NCI-H510A treated with DMSO at 0.1 percent for 48 hours (cell line): ENCODE measurements around the gene SPOUT1.

Experiments used
- DNase-seq: peaks from one replicate; lab custom pipeline; 2025; lab: John Stamatoyannopoulos, UW

SPOUT1 gene

DNA sequence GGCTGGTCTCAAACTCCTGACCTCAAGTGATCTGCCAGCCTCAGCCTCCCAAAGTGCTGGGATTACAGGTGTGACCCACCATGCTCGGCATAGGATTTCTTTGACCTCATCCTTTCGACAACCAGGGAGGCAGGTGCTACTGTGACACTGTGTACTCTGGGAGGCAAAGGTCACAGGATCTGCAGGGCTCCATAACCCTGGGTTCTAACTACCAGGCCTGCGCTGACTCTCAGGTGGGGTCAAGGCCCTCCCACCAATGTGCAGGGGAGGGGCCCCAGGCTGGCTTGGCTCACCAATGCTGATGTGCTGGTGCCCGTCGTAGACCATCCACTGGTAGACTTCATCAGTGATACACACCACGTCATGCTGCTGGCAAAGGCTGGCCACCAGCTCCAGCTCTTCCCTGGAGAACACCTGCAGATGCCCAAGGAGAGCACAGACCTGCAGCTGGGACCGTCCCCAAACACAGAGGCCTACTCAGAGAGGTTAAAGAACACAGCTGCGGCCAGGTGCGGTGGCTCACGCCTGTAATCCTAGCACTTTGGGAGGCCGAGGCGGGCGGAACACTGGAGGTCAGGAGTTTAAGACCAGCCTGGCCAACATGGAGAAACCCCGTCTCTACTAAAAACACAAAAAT lies 7.0 kb upstream of the SPOUT1 start:
- DNase-seq: no peak

DNA sequence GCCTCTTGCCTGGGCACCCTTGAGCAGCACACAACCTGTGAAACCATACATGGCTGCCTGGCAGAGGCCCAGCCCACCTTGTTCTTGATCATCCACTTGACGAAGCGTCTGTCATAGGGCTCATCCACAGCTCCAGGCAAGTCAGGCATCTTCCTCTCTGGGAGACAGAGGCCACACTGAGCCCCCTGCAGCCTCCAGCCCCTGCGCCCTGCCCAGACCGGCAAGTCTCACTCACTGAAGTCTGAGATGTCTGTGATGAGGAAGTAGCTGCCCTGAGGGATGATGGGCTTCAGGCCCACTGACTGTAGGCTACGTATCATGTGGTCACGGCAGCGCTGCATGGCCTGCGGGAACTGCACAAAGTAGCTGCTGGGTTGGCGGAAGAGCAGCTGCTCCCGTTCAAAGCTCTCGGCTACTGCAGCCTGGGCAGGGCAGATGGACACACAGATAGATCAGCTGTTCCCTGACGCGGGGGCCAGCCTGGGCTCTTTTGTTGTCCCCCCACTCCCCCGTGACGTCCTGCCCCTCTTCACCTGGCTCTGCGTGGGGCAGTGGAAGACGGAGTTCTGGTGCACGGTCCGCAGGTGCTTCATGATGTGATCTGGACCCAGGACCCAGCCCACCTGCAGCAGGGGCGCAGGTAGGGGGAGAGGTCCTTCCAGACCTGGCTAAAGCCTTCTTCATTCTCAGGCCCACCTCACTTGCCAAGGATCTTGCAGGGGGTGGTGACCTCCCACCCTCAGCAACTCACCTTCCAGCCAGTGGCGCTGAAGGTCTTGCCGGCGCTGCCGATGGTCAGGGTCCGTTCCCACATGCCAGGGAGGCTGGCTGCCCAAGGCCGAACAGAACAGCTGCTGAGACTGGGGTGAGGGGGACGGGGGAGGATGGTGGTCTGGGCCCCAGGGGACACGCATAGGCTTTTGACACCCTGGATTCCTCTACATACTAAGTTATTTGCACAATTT lies 5.9 kb upstream of the SPOUT1 start:
- DNase-seq: no peak

DNA sequence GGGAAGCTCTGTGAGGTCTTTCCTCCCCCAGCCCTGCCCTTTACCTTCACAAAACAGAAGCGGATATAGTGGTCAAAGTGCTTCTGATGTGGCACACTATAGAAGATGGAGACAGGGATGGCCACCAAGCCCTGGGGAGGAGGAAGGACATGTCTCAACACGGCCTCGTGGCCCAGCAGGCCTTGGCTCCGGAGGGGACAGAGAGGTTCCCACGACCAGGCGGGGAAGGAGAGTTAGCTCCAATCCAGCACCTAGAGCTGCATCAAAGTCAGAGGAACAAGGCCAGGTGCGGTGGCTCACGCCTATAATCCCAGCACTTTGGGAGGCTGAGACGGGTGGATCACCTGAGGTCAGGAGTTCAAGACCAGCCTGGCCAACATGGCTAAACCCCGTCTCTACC lies 4.1 kb upstream of the SPOUT1 start:
- no peak for DNase-seq

DNA sequence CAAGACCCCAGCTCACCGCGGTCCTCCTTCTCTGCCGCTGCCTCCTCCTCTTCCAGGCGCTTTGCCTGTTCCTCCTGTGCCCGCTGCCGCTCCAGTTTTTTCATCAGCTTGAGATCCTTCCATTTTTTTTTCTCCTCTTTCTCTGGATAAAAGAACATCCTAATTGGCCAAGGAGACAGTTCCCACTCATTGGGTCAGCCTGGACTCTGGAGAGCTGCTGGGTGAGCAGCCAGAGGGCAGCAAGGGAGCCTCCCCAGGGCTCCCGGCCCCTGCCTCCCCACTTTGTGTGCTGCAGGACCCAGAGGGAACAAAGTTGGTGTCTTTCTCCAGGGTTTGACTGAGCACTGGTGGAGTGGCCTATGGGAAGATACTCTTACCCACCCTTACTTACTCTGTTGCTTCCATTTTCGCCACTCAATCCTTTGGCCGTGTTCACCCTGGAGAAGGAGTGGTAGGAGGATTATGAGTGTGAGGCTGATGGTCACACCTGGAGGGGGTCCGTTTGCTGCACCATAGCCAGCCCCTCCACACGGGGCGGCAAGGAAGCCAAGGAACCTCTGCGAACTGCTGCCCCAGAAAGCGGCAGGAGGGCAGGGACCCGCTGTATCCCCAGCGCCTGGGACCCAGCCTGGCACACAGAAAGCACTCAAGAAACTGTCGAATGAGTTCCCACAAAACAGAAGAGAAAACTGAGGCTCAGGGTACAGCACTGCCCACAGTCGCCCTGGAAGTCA lies 708 bp downstream of the SPOUT1 start:
- no peak for DNase-seq

DNA sequence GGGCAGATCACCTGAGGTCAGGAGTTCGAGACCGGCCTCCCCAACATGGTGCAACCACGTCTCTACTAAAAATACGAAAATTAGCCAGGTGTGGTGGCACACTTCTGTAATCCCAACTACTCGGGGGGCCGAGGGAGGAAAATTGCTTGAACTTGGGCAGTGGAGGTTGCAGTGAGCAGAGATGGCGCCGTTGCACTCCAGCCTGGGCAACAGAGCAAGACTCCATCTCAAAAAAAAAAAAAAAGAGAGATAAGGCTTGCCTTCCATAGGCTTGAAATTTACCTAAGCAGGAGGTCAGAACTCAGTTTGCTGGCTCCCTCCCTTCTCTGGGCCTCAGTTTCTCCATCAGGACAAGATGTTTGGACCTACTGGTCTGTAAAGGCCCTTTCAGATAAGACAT lies 1.3 kb downstream of the SPOUT1 start:
- DNase-seq: no peak

DNA sequence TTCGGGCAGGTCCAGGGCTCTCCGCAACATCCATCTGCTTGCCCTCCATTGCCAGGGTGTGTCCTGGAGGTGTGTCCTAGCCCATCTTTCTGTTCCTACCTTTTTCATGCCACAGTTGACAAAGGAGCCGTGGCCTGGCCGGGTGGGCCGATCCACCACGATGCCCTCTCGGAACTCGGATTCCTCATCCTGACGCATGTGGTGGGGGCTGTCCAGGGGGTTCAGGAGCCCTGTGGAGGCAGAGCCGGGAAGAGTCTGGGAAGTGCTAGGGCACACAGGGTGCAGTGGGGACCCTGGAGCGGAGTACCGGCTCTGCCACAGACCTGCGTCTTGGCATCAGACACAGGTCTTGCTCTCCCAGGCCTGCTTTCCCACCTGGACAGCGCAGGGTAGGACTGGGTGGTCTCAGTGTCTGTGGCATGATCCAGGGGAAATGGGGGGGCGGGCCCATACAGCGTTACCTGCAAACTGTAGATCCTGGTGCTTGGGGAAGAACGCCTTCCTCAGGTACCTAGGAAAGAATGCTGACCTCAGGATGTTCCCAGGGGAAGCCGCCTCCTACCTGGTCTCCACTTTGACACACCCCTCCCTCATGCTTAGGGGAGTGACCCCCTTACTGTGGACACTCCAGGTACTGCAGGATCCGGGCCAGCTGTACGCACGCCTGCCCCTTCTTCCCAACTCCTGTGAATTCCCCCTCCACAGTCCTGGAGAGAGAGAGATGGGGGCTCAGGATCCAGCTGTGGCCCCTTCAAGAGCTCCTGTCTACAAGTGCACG lies 3.5 kb downstream of the SPOUT1 start:
- no peak for DNase-seq

DNA sequence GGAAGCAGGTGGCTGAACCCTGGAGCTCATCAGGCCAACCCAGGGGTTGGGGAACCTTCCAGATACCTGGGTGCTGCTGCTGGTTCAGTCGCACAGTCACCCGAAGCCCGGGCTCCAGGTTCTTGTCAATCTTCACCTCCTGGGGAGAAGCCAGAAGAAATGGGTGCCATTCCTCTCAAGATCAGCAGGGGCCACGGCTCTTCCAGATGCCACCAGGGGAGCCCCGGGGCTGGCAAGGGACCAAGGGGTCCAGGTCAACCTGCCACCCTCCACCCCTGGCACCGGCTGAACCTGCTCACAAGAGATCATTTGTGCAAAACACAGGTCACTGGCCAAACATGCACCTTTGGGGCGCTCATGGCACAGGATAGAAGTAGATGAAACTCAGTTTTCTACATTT lies 4.7 kb downstream of the SPOUT1 start:
- DNase-seq: no peak

DNA sequence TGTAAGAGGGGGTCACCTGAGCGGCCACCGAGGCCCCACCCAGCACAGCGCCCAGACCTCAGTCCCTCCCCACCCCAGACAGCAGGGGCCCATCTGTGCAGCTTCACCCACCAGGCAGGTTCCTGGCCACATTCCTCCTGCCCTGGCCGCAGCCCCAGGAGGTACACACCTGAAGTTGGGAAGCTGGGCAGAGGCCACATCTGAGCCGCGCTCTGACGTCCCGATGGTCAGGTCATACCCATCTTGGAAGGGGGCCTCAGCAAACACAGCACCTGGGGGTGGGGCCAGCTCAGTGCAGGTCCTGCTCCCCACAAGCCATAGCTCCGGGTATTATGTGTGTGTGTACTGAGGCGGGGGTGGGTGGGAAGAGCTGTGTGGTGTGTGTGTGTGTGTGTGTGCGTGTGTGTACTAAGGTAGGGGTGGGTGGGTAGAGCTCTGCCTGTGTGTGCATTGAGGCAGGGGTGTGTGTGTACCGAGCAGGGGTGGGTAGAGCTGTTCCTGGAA lies 5.6 kb downstream of the SPOUT1 start:
- no peak for DNase-seq

DNA sequence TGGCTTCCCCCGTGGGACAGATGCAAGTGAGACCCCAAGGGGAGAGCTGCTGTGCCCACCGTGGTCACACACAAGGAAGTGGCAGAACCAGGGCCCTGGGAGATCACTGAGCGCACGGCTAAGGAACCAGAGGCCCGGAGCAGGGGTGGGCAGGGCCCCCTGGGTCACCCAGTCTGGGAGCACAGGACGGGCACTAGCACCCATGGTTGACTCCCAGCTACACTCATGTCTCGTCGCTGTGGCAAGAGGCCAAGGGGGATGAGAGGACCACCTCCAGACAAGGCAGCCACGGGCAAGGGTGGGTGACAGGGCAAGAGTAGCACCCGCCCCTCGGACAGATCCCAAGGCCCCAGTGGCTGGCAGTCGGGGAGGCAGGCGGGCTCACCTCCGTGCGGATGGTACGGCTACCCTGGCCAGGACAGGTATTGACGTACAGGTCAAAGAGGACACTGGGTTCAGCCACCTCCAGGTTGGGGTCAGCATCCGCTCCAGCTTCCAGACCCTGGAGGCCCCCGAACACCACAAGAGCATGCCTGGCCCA lies 6.2 kb downstream of the SPOUT1 start:
- no peak for DNase-seq

DNA sequence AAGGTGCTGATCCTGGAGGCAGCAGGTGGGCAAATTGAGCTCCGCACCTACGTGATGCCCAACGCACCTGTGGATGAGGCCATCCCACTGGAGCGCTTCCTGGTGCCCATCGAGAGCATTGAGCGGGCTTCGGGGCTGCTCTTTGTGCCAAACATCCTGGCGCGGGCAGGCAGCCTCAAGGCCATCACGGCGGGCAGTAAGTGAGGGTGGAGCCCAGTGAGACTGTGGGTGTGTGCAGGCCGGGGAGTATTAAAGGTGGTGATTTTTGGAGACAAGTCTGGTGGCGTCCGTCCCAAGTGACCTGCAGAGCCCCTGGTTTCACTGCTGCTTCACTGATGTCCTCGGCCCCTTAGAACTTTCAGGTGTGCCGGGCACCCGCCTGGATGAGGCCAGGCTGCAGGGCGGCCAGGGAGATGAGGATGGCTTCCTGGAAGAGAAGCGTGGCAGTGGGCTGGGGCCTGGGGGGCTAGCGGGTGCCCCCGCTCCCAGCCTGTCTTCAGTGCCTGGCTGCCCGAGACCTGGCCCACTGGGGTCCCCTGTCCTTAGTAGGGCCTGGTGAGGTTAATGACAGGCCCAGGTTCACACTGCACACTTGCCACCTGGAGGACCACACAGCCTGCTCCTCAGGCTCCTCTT lies 7.1 kb downstream of the SPOUT1 start:
- DNase-seq: no peak

DNA sequence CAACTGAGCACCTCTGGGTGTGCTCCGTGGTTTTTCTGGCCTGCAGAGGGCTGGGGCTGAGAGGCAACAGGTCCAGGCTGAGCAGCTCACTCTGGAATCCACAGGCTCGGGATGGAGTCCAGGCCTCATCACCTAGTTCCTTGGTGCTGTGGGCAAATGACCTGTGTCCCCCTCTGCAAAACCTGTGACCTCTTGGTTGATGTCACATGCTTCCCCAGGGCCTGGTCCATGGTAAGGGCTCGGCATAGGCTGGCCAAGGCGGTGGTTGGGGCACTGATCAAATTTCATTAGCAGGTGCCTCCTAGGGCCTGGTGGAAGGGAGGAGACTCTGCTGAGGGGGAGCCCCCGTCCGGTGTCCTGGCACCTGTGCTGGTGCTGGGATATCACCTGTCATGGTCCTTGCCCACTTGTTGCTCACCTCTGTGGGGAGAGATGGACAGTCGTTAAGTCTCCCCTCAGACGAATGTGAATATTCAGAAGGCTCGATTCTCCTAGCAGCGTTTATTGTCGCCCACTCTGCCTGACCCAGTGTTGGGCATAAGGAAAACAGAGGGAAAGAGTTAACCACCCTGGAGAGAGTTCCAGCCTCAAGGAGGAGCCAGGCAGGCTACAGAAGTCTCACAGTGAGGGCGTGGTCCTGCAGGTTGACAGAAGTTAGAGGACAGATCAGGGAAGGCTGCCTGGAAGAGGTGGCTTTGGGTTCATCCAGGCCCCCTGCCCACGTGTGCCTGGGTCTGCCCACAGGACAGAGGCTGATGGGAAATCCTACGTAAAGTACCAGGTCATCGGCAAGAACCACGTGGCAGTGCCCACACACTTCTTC lies 7.8 kb downstream of the SPOUT1 start:
- no peak for DNase-seq

DNA sequence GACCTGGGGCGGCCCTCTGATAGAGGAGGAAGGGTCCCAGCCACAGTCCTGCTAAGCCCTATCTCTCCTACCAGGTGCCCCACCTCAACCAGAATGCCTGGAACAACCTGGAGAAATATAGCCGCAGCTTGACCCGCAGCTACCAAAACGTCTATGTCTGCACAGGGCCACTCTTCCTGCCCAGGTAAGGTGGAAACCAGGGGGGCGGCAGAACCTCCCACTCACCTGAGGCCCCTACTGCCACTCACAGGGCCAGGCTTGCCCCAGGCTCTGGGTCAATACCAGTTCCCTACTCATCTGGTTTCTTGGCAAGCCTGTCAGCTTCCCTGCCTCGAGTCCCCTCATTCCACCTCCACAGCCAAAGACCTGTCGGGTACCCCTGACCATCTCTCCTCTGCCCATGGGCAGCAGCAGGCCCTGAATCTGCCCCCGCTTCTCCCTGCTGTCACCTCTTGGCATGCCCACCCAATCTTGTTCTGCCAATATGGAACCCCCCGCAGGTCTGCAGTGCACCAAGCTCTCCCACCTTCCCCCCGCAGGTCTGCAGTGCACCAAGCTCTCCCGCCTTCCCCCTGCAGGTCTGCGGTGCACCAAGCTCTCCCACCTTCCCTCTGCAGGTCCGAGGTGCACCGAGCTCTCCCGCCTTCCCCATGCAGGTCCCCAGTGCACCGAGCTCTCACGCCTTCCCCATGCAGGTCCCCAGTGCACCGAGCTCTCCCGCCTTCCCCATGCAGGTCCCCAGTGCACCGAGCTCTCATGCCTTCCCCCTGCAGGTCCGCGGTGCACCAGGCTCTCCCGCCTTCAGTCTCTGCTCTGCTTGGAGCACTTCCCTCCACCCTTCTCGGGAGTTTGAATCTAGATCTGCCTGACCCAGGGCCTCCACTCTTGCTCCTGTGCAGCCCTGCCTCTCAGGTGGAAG lies 8.7 kb downstream of the SPOUT1 start:
- DNase-seq: no peak

DNA sequence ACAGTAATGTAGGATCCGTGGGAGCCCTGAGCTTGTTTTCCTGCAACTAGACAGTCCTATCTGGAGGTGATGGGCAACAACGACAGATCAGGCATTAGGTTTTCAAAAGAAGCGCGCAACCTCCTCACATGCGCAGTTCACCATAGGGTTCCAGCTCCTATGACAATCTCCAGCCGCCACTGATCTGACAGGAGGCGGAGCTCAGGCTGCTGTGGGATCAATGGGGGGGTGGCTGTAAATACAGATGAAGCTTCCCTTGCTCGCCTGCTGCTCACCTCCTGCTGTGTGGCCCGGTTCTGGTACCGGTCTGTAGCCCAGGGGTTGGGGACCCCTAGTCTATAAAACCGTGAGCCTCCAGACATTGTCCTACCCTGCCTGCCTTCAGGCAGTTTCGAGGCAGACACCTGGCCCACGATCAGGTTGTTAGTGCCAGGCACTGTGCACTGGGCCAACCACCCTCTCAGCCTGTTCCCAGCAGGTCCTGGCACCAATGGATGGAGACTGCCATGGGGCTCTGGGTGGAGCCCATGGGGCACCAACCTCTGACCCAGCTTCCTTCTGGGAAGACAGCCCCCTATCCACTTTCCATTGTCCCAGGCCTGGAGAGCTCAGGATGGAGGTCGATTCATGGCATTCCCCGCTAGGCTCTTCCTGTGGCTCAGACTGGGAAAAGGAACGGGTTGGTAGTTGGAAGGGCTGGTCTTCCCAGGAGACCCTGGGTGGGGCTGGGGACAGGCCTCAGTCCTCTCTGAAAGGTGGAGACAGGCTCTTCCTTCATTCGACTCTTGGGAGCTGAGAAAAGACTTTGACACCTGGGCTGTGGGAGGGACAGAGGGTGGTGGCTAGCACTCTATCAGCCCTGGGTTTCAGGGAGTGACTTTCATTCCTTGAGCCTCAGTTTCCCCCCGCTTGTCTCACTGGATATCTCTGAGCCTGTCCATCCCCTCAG lies 9.6 kb downstream of the SPOUT1 start:
- DNase-seq: peak; percentile 79

DNA sequence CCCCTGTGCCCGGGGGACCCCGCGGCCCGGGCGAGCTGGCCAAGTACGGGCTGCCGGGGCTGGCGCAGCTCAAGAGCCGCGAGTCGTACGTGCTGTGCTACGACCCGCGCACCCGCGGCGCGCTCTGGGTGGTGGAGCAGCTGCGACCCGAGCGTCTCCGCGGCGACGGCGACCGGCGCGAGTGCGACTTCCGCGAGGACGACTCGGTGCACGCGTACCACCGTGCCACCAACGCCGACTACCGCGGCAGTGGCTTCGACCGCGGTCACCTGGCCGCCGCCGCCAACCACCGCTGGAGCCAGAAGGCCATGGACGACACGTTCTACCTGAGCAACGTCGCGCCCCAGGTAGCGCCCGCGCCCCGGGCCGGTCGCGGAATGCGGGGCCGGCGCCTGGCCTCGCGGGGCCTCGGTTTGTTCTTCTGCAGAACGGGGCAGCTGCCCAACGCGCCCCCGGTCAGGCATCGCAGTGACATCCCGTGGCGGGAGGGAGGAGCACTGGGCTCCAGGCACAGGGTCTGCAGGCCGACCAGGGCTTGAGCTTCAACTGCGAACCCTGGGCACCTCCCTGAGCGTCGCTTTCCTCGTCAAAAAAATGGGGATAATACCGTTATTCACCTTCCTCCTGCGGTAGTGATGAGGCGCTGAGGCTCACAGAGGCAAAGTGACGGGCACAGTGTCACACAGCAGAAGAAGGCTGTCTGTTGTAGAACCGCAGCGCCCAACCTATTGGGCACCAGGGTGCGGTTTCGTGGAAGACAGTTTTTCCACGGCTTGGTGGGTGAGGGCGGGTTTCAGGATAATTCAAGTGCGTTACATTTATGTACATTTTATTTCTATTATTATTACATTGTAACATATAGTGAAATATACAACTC lies 10.5 kb downstream of the SPOUT1 start:
- no peak for DNase-seq

DNA sequence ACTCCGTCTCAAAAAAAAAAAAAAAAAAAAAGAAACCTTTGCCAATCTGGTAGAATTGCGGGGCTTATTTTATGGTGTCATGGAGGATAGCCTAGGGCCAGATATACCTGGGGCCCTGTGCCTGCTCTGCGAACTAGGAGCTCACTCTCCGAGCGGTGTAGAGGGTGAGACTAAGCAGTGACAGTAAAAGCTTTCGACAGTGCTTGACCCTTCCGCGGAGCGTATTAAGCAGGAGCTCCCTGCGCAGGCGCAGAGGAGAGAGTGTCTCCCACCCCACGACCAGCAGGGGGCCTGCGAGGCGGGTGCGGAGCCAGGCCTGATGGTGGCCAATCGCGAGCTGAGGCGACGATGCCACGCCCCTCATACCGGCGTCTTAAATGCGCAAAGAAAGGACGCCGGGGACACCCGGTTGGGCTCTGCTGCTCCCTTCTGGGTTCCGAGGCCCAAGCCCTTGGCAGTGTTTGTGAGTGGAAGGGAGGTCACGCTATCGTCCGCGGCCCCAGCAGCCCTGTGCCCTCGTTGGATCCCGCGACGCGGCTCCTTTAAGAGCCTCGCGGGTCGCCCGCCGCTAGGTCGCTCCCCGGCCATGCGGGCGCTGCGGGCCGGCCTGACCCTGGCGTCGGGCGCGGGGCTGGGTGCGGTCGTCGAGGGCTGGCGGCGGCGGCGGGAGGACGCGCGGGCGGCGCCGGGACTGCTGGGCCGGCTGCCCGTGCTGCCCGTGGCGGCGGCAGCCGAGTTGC lies 11.3 kb downstream of the SPOUT1 start, which contains the start of gene ENDOG:
Gene ENDOG, plus strand, starts transcription at position 402 of the 740 bp plus-strand sequence. Its CDS starts 185 bp downstream, at position 587.
- DNase-seq: peak; percentile 97

DNA sequence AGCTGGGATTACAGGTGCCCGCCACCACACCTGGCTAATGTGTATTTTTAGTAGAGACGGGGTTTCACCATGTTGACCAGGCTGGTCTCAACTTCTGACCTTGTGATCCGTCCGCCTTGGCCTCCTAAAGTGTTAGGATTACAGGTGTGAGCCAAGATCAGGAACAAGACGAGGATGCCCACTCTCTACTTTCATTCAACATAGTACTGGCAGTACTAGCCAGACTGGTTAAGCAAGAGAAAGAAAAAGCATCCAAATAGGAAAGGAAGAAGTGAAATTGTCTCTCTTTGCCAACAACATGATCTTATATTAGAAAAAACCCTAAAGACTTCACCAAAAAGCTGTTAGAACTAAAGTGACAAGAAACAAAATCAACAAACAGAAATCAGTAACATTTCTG lies 18.7 kb downstream of the SPOUT1 start:
- no peak for DNase-seq
